Calu3 (cell line): ENCODE results near the gene DDX42. TPM values are rescaled to one million over a fixed set of nuclear protein-coding genes. Genes with fewer than 3 reads are reported as not detected.

Experiments
- BruUV-seq: library from RNA; stranded (reverse); fragments of 400-500 nt; replicated peaks from 2 replicates; lab custom pipeline; 2021; lab: Mats Ljungman, UMichigan
- CTCF ChIA-PET: fragments of 300-600 bp; sonication (Branson Sonifier 250); formaldehyde crosslinking; loops from one replicate; lab custom pipeline; 2022; ENCODE audit warnings: antibody characterized with exemption; lab: Charles Lee
- DNase-seq: peaks from one replicate; pipeline ENCODE4 v3.0.0; 2022
- H3K27ac Mint-ChIP-seq: one replicate; pipeline ENCODE4 v1.8.0; 2022; ENCODE audit warnings: mixed read lengths; ENCODE audit not compliant: unreplicated experiment
- H3K27me3 Mint-ChIP-seq: one replicate; pipeline ENCODE4 v1.8.0; 2022; ENCODE audit warnings: mixed read lengths; ENCODE audit not compliant: unreplicated experiment
- H3K36me3 Mint-ChIP-seq: one replicate; pipeline ENCODE4 v1.8.0; 2022; ENCODE audit warnings: mild to moderate bottlenecking, moderate library complexity, mixed read lengths; ENCODE audit not compliant: insufficient read depth, unreplicated experiment
- H3K4me1 Mint-ChIP-seq: one replicate; pipeline ENCODE4 v1.8.0; 2022; ENCODE audit warnings: mild to moderate bottlenecking, low read depth, mixed read lengths; ENCODE audit not compliant: unreplicated experiment
- H3K4me3 Mint-ChIP-seq: one replicate; pipeline ENCODE4 v1.8.0; 2022; ENCODE audit warnings: mild to moderate bottlenecking, low read depth, moderate library complexity, mixed read lengths; ENCODE audit not compliant: unreplicated experiment
- H3K9me3 Mint-ChIP-seq: one replicate; pipeline ENCODE4 v1.8.0; 2022; ENCODE audit warnings: low read depth, mixed read lengths; ENCODE audit not compliant: unreplicated experiment
- CTCF ChIP-seq: fragments of 200-600 bp; IDR thresholded peaks from one replicate; pipeline ENCODE4 v1.8.0; 2022; ENCODE audit warnings: antibody characterized with exemption; ENCODE audit not compliant: unreplicated experiment
- intact Hi-C: fragments of 100-400 bp; cut with micrococcal nuclease; formaldehyde crosslinking; loops from one replicate; pipeline ENCODE4 v1.10.0; 2022; ENCODE audit not compliant: unreplicated experiment
- total RNA-seq: library from RNA; stranded (reverse); gene quantifications from 2 replicates; pipeline ENCODE4 v1.2.3, GENCODE V29; 2022

Gene DDX42
- total RNA-seq, 1 experiment from 2014 or later, result 99.5 TPM

DNA sequence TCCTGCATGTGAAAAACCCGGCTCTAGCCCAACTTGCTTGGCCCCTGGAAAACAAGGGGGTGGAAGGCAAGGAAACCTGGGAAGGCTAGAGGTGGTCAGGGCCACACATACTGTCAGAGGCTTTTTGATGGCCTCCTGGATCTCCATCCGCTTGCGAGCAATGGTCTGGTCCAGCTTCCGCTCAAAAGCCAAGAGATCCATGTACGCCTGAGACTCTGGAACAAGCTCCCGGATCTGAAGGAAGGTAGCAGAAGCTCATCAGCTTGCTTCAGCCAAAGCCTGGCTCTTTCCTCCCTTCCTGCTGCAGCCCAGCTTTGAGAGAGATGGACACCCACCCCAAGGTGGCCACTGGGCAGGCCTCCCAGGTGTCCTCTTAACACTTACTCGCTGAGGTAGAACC, 62.8 kb downstream of the DDX42 start:
- H3K4me1 Mint-ChIP-seq, result peaks cover 22% of the 10 kb centered on the region

GRCh38 chr17:63837480-63837879, 63.5 kb downstream of the DDX42 start:
- no TSS peak for BruUV-seq
- Mint-ChIP-seq H3K27me3 (no peaks in the 10 kb centered on the region), H3K4me1 (peaks cover 22% of the 10 kb centered on the region), H3K36me3 (peaks cover 31% of the 10 kb centered on the region), H3K9me3 (no peaks in the 10 kb centered on the region), H3K27ac (no peak overlapping the region), H3K4me3 (no peak overlapping the region)
- DNase-seq, result no peak
- no peak for TF ChIP-seq CTCF
- CTCF ChIA-PET, result no interaction called here
- intact Hi-C loops, result no loop called here

More for the DNA sequence above, 62.8 kb downstream of the DDX42 start:
- no peak for TF ChIP-seq CTCF
- H3K27ac Mint-ChIP-seq, result no peak overlapping the region
- no peaks in the 10 kb centered on the region for H3K27me3 Mint-ChIP-seq
- no TSS peak for BruUV-seq
- DNase-seq, result no peak
- intact Hi-C loops, result no loop called here
- CTCF ChIA-PET, result no interaction called here
- H3K9me3 Mint-ChIP-seq, result no peaks in the 10 kb centered on the region
- H3K4me3 Mint-ChIP-seq, result no peak overlapping the region
- H3K36me3 Mint-ChIP-seq, result peaks cover 31% of the 10 kb centered on the region

- H3K27me3 Mint-ChIP-seq, result no peaks in the 10 kb centered on the region
- H3K36me3 Mint-ChIP-seq, result peaks cover 36% of the 10 kb centered on the region
- DNase-seq, result no peak
- H3K27ac Mint-ChIP-seq, result no peak overlapping the region
- H3K4me3 Mint-ChIP-seq, result no peak overlapping the region
- H3K9me3 Mint-ChIP-seq, result no peaks in the 10 kb centered on the region
- peaks cover 22% of the 10 kb centered on the region for H3K4me1 Mint-ChIP-seq
- no TSS peak for BruUV-seq
- CTCF ChIA-PET, result interaction anchor here (0.5 to 1.2 kb wide), 3 partner anchors 10 to 1011 kb away, joined by 3 to 5 read pairs (median 3); no protein-coding TSS in a partner anchor
- intact Hi-C loops, result no loop called here
- TF ChIP-seq CTCF, result no peak
Measured at GRCh38 chr17:63837962-63838600, 64.1 kb downstream of the DDX42 start.

DNA sequence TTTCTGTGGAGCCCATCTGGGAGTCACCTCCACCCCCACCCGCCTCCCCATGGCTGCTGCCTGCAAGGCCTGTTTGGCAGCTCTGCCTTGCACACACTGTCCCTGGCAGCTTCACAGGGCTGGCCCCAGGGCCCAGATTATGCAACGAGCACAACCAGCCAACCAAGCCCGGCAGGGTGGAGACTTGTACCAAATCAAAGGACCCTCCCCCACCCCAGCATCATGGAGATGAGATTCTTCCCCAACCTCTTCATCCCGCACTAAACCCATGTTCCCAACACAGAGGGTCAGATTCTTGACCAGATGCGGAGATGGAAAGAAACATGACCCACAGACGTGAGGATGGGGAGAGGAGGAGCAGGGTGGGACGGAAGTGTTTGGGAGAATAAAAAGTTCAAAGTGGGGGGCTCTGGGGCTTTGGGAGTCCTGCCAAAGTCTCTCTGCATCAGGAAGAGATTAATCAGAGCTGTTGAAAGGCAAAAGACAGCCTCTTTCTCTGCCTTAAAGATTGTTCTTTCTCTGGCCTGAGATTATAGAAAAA, 64.7 kb downstream of the DDX42 start:
- CTCF ChIA-PET, result interaction anchor here (0.5 to 1.2 kb wide), 5 partner anchors 11 to 1565 kb away, joined by 3 to 5 read pairs (median 3); no protein-coding TSS in a partner anchor
- no peaks in the 10 kb centered on the region for H3K27me3 Mint-ChIP-seq
- H3K36me3 Mint-ChIP-seq, result peaks cover 42% of the 10 kb centered on the region
- intact Hi-C loops, result no loop called here
- H3K4me3 Mint-ChIP-seq, result no peak overlapping the region
- BruUV-seq, result no TSS peak
- no peak overlapping the region for H3K27ac Mint-ChIP-seq
- no peak for TF ChIP-seq CTCF
- H3K4me1 Mint-ChIP-seq, result peaks cover 22% of the 10 kb centered on the region
- no peaks in the 10 kb centered on the region for H3K9me3 Mint-ChIP-seq
- peak; percentile 51 for DNase-seq
